IMR-90 (cell line): Measurements from ENCODE around the gene AUTS2. TPM values are rescaled to one million over a fixed set of nuclear protein-coding genes. Genes with fewer than 3 reads are reported as not detected.

Experiments used
- ATAC-seq: fragments of 200-7000 bp; cut with Tn5 transposase; 2 replicates; pipeline ENCODE4 v1.9.1; 2020; ENCODE audit warnings: low read depth, mild to moderate bottlenecking, moderate library complexity
- BruUV-seq: library from RNA; stranded (reverse); fragments of 400-500 nt; replicated peaks from 2 replicates; lab custom pipeline; 2021; lab: Mats Ljungman, UMichigan
- CTCF ChIA-PET: fragments of 300-600 bp; formaldehyde crosslinking; extraction: SDS; loops from one replicate; lab custom pipeline; 2021; ENCODE audit warnings: antibody characterized with exemption; lab: Yijun Ruan, JAX
- POLR2A ChIA-PET: fragments of 300-600 bp; sonication (Branson Sonifier 250); formaldehyde crosslinking; loops from one replicate; lab custom pipeline; 2022; ENCODE audit warnings: antibody characterized with exemption; ENCODE audit not compliant: unreplicated experiment; lab: Charles Lee
- DNase-seq: peaks from one replicate; pipeline ENCODE4 v3.0.0; 2013
- H2AFZ ChIP-seq: replicated peaks from 2 replicates; pipeline ENCODE3; 2013; ENCODE audit warnings: low read length, mild to moderate bottlenecking; ENCODE audit not compliant: poor library complexity
- H2AK5ac ChIP-seq: 2 replicates; pipeline ENCODE4 v1.6.1; 2013; ENCODE audit warnings: low read depth, low read length, inconsistent platforms
- H2AK9ac ChIP-seq: replicated peaks from 2 replicates; pipeline ENCODE3; 2013; ENCODE audit warnings: mild to moderate bottlenecking, low read depth, low read length, moderate library complexity; ENCODE audit not compliant: poor library complexity
- H2BK120ac ChIP-seq: 2 replicates; pipeline ENCODE4 v1.6.1; 2013; ENCODE audit warnings: low read depth, low read length, inconsistent platforms
- H2BK15ac ChIP-seq: 3 replicates; pipeline ENCODE4 v1.6.1; 2013; ENCODE audit warnings: low read depth, low read length, inconsistent platforms
- H2BK20ac ChIP-seq: 2 replicates; pipeline ENCODE4 v1.6.1; 2013; ENCODE audit warnings: low read depth, mild to moderate bottlenecking, inconsistent platforms, low read length, moderate library complexity
- H2BK5ac ChIP-seq: 2 replicates; pipeline ENCODE4 v1.6.1; 2013; ENCODE audit warnings: mild to moderate bottlenecking, low read depth, low read length, inconsistent platforms; ENCODE audit not compliant: poor library complexity, severe bottlenecking
- H3K14ac ChIP-seq: replicated peaks from 2 replicates; pipeline ENCODE4 v1.6.1; 2013; ENCODE audit warnings: low read depth, low read length, inconsistent platforms
- H3K18ac ChIP-seq: 2 replicates; pipeline ENCODE4 v1.6.1; 2013; ENCODE audit warnings: low read depth, low read length, control low read depth
- H3K23ac ChIP-seq: 2 replicates; pipeline ENCODE4 v1.6.1; 2013; ENCODE audit warnings: low read depth, low read length, inconsistent platforms
- H3K27ac ChIP-seq: 2 replicates; pipeline ENCODE4 v1.5.1; 2013; ENCODE audit warnings: mild to moderate bottlenecking, control low read depth, low read length; ENCODE audit not compliant: insufficient read depth
- H3K27me3 ChIP-seq: 2 replicates; pipeline ENCODE4 v1.6.1; 2013; ENCODE audit warnings: low read length; ENCODE audit not compliant: control insufficient read depth, insufficient read depth
- H3K36me3 ChIP-seq: 2 replicates; pipeline ENCODE4 v1.6.1; 2013; ENCODE audit warnings: low read length, mixed read lengths; ENCODE audit not compliant: control insufficient read depth, insufficient read depth
- H3K4ac ChIP-seq: 2 replicates; pipeline ENCODE4 v1.6.1; 2013; ENCODE audit warnings: low read depth, low read length, inconsistent platforms
- H3K4me1 ChIP-seq: 2 replicates; pipeline ENCODE4 v1.6.1; 2013; ENCODE audit warnings: low read length, mixed read lengths; ENCODE audit not compliant: control insufficient read depth, insufficient read depth
- H3K4me2 ChIP-seq: 2 replicates; pipeline ENCODE4 v1.6.1; 2013; ENCODE audit warnings: low read depth, mild to moderate bottlenecking, control low read depth, low read length, moderate library complexity
- H3K4me3 ChIP-seq: 2 replicates; pipeline ENCODE4 v1.5.1; 2013; ENCODE audit warnings: low read depth, mild to moderate bottlenecking, control low read depth, low read length, moderate library complexity; ENCODE audit not compliant: insufficient read depth
- H3K56ac ChIP-seq: 2 replicates; pipeline ENCODE4 v1.6.1; 2013; ENCODE audit warnings: low read length, inconsistent platforms; ENCODE audit not compliant: insufficient read depth; ENCODE audit errors: extremely low read depth
- H3K79me1 ChIP-seq, 2 experiments: 2 replicates each; pipeline ENCODE4 v1.6.1; 2013; ENCODE audit warnings: low read length in 2 of 2, inconsistent platforms in 1 of 2, low read depth in 1 of 2
- H3K9ac ChIP-seq: 2 replicates; pipeline ENCODE4 v1.6.1; 2013; ENCODE audit warnings: low read depth, low read length, control low read depth
- H3K9me1 ChIP-seq: 2 replicates; pipeline ENCODE4 v1.6.1; 2013; ENCODE audit warnings: low read length, inconsistent platforms; ENCODE audit not compliant: insufficient read depth
- H3K9me3 ChIP-seq: 2 replicates; pipeline ENCODE4 v1.6.1; 2013; ENCODE audit warnings: low read length; ENCODE audit not compliant: control insufficient read depth, insufficient read depth
- H4K20me1 ChIP-seq: 2 replicates; pipeline ENCODE4 v1.6.1; 2013; ENCODE audit warnings: low read length, inconsistent platforms; ENCODE audit not compliant: insufficient read depth
- H4K5ac ChIP-seq: 2 replicates; pipeline ENCODE4 v1.6.1; 2013; ENCODE audit warnings: mild to moderate bottlenecking, low read depth, low read length, control low read depth
- H4K8ac ChIP-seq, 2 experiments: 2 replicates each; pipeline ENCODE4 v1.6.1; 2013; ENCODE audit warnings: low read depth in 2 of 2, low read length in 2 of 2, control low read depth in 1 of 2, inconsistent platforms in 1 of 2
- H4K91ac ChIP-seq: 2 replicates; pipeline ENCODE4 v1.6.1; 2013; ENCODE audit warnings: low read depth, low read length, inconsistent platforms; ENCODE audit not compliant: insufficient read depth
- BHLHE40 ChIP-seq: fragments of 150-350 bp; IDR thresholded peaks from 2 replicates; pipeline ENCODE4 v1.6.1; 2016; ENCODE audit warnings: mild to moderate bottlenecking, low read depth, low read length
- MAZ ChIP-seq: IDR thresholded peaks from 2 replicates; pipeline ENCODE4 v1.6.1; 2012; ENCODE audit warnings: low read depth, mild to moderate bottlenecking, low read length, improper control_type of control experiment, moderate library complexity, borderline replicate concordance
- MXI1 ChIP-seq: IDR thresholded peaks from 2 replicates; pipeline ENCODE4 v1.6.1; 2012; ENCODE audit warnings: low read depth, mild to moderate bottlenecking, low read length, moderate library complexity, borderline replicate concordance
- RAD21 ChIP-seq: IDR thresholded peaks from 2 replicates; pipeline ENCODE4 v1.6.1; 2012; ENCODE audit warnings: low read length, improper control_type of control experiment
- RFX5 ChIP-seq: IDR thresholded peaks from 2 replicates; pipeline ENCODE4 v1.8.0; 2012; ENCODE audit warnings: low read depth, mild to moderate bottlenecking, low read length, moderate library complexity
- WGBS, 2 experiments: methylation state at CpG; one replicate each; pipeline versions ENCODE4 v1.1.5 to v1.1.7; 2013; ENCODE audit warnings: missing lambda C conversion rate in 2 of 2; ENCODE audit not compliant: insufficient read length in 1 of 2; ENCODE audit errors: extremely low coverage in 2 of 2; 5-methylcytosine and 5-hydroxymethylcytosine counted together
- dilution Hi-C: fragments of 300-500 bp; cut with HindIII; formaldehyde crosslinking; loops from one replicate; pipeline ENCODE4 v1.14.3; 2018; ENCODE audit warnings: low sequenced_read_pairs; ENCODE audit not compliant: unreplicated experiment
- in situ Hi-C: fragments of 300-500 bp; cut with MboI; formaldehyde crosslinking; loops from 3 replicates; pipeline ENCODE4 v1.14.3; 2019; ENCODE audit warnings: low sequenced_read_pairs, inconsistent platforms, mixed read lengths
- intact Hi-C: fragments of 100-400 bp; cut with micrococcal nuclease; formaldehyde crosslinking; loops from 2 replicates; pipeline ENCODE4 v1.10.0; 2022
- polyA plus RNA-seq, 3 experiments: library from polyadenylated mRNA; depleted of rRNA; stranded (reverse); fragments of >200 nt; gene quantifications; 2 replicates each; pipeline ENCODE4 v1.2.3, GENCODE V29; 2012; ENCODE audit warnings: low replicate concordance in 1 of 3
- total RNA-seq: library from RNA; depleted of rRNA; stranded (reverse); fragments of >200 nt; gene quantifications from 2 replicates; pipeline ENCODE4 v1.2.3, GENCODE V29; 2012
- TF ChIP-seq, protein P1 (sequence below): fragments of 150-350 bp; IDR thresholded peaks from 2 replicates; pipeline ENCODE4 v1.6.1; 2016; ENCODE audit warnings: low read depth, mild to moderate bottlenecking, low read length, moderate library complexity, borderline replicate concordance

The AUTS2 gene
- total and polyA plus RNA-seq, 2 of the 4 experiments (the other 2 are of a cell fraction): 0.90 to 3.0 TPM

DNA sequence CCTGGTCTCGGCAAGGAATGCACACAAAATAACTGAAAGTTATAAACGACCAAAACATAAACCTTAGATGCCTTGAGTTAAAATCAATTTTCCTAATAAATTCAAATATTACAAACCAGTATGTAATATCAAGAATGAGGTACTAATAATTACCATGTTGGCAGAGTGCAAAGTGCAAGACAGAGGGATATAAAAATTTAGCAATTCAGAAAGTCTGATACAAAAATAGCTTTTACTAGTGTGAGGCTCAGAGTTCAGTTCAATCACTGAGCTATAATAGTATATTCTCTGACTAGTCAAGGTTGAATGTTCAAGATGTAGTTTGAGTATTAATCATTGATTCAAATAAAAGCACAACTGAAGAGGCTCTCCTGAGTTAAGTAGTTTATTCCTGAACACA lies 4.8 kb upstream of the AUTS2 start:
- H4K20me1 ChIP-seq: no peaks in the 10 kb centered on the region
- no peak overlapping the region for H3K14ac ChIP-seq
- H3K23ac ChIP-seq: no peak overlapping the region
- H4K8ac ChIP-seq: no peak overlapping the region
- ChIA-PET POLR2A (no interaction called here), CTCF (no interaction called here)
- no peak overlapping the region for H2BK15ac ChIP-seq
- no peak overlapping the region for H2BK20ac ChIP-seq
- H3K79me1 ChIP-seq: no peaks in the 10 kb centered on the region
- in situ Hi-C loops (no loop called here), intact Hi-C loops (loop anchor here (10.0 kb wide), 1 partner anchor 1101 kb away; no protein-coding TSS in a partner anchor), dilution Hi-C loops (no loop called here)
- no peak overlapping the region for H4K91ac ChIP-seq
- H3K36me3 ChIP-seq: no peaks in the 10 kb centered on the region
- H3K56ac ChIP-seq: no peak overlapping the region
- H3K9me1 ChIP-seq: no peaks in the 10 kb centered on the region
- H3K4ac ChIP-seq: no peak overlapping the region
- TF ChIP-seq, protein P1, sequence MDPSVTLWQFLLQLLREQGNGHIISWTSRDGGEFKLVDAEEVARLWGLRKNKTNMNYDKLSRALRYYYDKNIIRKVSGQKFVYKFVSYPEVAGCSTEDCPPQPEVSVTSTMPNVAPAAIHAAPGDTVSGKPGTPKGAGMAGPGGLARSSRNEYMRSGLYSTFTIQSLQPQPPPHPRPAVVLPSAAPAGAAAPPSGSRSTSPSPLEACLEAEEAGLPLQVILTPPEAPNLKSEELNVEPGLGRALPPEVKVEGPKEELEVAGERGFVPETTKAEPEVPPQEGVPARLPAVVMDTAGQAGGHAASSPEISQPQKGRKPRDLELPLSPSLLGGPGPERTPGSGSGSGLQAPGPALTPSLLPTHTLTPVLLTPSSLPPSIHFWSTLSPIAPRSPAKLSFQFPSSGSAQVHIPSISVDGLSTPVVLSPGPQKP: no peak
- TF ChIP-seq MXI1 (no peak), RAD21 (no peak), MAZ (no peak), RFX5 (no peak), BHLHE40 (no peak)
- no peak overlapping the region for H2BK5ac ChIP-seq
- H3K27me3 ChIP-seq: peaks cover under 1% of the 10 kb centered on the region; the same call in 1 of the 2 replicates
- ATAC-seq (no peak), DNase-seq (no peak)
- no peak overlapping the region for H2AK5ac ChIP-seq
- no peak overlapping the region for H3K4me2 ChIP-seq
- no peak overlapping the region for H4K5ac ChIP-seq
- H2BK120ac ChIP-seq: no peak overlapping the region
- no peaks in the 10 kb centered on the region for H3K4me1 ChIP-seq
- no TSS peak for BruUV-seq
- no CpG with 5 or more reads among the region's 2 CpGs for WGBS, 2 experiments
- no peak overlapping the region for H3K4me3 ChIP-seq
- no peak overlapping the region for H3K9ac ChIP-seq
- H3K18ac ChIP-seq: no peak overlapping the region
- no peak overlapping the region for H2AK9ac ChIP-seq
- no peak overlapping the region for H3K27ac ChIP-seq
- no peak overlapping the region for H2AFZ ChIP-seq
- H3K9me3 ChIP-seq: no peaks in the 10 kb centered on the region
